ENCODE results near the gene PNMA8B. TPM values are rescaled to one million over a fixed set of nuclear protein-coding genes. Genes with fewer than 3 reads are reported as not detected.

Gene PNMA8B
- total RNA-seq, 1 experiment from 2014 or later: not detected

DNA sequence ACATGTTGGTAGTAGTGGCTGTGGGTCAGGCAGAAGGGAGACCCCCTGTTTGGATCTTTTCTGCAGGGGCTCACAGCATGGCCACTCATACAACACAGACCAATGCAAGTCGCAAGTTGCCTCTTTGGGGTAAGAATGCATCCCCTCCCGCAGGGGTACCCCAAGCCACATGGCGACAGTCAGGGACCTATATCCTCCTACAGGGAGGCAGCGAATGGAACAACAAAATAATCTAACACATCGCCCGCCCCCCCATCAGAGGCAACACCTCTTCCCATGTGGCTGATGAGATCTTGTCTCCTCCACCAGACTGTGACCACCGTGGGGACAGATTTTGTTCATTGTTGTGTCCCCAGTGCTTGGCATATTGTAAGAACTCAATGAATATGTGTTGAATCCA is 40.7 kb upstream of the PNMA8B start:
- ChIA-PET POLR2A (no interaction called here), CTCF (no interaction called here)
- Histone ChIP-seq H3K9me3 (ENCODE audit: control insufficient read depth, insufficient read depth, low read depth, low read length) (no peaks in the 10 kb centered on the region), H3K4me3 (ENCODE audit: low read depth in 2 of 2, low read length in 2 of 2) (no peak overlapping the region), H3K36me3 (ENCODE audit: control insufficient read depth, insufficient read depth, low read length) (no peaks in the 10 kb centered on the region), H3K27ac (ENCODE audit: low read length) (no peak overlapping the region), H3K4me1 (ENCODE audit: control insufficient read depth, insufficient read depth, low read length) (no peaks in the 10 kb centered on the region), H3K27me3 (ENCODE audit: control insufficient read depth, insufficient read depth, low read length) (no peaks in the 10 kb centered on the region)
- in situ Hi-C loops (cut with HindIII; ENCODE audit: low pct_unique_long_range_greater_than_20kb, low sequenced_read_pairs): no loop called here
- TF ChIP-seq SIN3A (IDR thresholded peaks at IDR 0.05; ENCODE audit: borderline replicate concordance, insufficient read depth, low read depth, low read length) (no peak), REST (IDR thresholded peaks at IDR 0.05; ENCODE audit: insufficient read depth in 1 of 2, low read depth in 2 of 2, low read length in 1 of 2) (no peak), TCF7L2 (IDR thresholded peaks at IDR 0.05; ENCODE audit: low read depth, low read length) (no peak), POLR2AphosphoS5 (IDR thresholded peaks at IDR 0.05; ENCODE audit: low read depth, low read length) (no peak), CTCF (IDR thresholded peaks at IDR 0.05) (no peak)
- intact Hi-C loops (cut with micrococcal nuclease; ENCODE audit: unreplicated experiment): no loop called here
- ATAC-seq: no peak
- DNase-seq (ENCODE audit: low read depth, low spot score): no peak
- BruUV-seq (replicated peaks): no TSS peak

DNA sequence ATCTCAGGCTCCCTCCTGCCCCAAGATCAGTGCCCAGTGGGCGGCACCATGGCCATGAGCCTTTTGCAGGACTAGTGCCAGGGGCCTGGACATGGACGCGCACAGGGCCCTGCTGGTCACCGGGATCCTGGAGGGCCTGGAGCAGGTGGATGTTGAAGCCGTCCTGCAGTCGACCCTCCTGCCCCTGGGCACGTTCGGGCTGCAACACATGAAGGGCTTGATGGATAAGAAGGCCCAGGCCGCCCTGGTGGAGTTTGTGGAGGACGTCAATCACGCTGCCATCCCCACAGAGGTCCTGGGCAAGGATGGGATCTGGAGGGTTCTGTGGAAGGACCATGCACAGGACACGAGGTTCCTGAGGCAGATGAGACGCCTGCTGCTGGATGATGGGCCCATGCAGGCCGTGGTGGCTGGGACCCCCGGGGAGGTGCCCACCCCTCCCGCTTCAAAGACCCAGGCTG is 38.0 kb upstream of the PNMA8B start:
- Histone ChIP-seq H3K27me3 (ENCODE audit: control insufficient read depth, insufficient read depth, low read length) (no peaks in the 10 kb centered on the region), H3K36me3 (ENCODE audit: control insufficient read depth, insufficient read depth, low read length) (no peaks in the 10 kb centered on the region), H3K9me3 (ENCODE audit: control insufficient read depth, insufficient read depth, low read depth, low read length) (no peaks in the 10 kb centered on the region), H3K27ac (ENCODE audit: low read length) (no peak overlapping the region), H3K4me3 (ENCODE audit: low read depth in 2 of 2, low read length in 2 of 2) (no peak overlapping the region), H3K4me1 (ENCODE audit: control insufficient read depth, insufficient read depth, low read length) (peaks cover 3% of the 10 kb centered on the region; the same call in 1 of the 2 replicates)
- no peak for DNase-seq (ENCODE audit: low read depth, low spot score)
- CTCF ChIA-PET: no interaction called here
- intact Hi-C loops (cut with micrococcal nuclease; ENCODE audit: unreplicated experiment): no loop called here
- no TSS peak for BruUV-seq (replicated peaks)
- ATAC-seq: no peak
- TF ChIP-seq TCF7L2 (IDR thresholded peaks at IDR 0.05; ENCODE audit: low read depth, low read length) (no peak), SIN3A (IDR thresholded peaks at IDR 0.05; ENCODE audit: borderline replicate concordance, insufficient read depth, low read depth, low read length) (no peak), CTCF (IDR thresholded peaks at IDR 0.05) (no peak), POLR2AphosphoS5 (IDR thresholded peaks at IDR 0.05; ENCODE audit: low read depth, low read length) (no peak), REST (IDR thresholded peaks at IDR 0.05; ENCODE audit: insufficient read depth in 1 of 2, low read depth in 2 of 2, low read length in 1 of 2) (no peak)
- in situ Hi-C loops (cut with HindIII; ENCODE audit: low pct_unique_long_range_greater_than_20kb, low sequenced_read_pairs): no loop called here
- POLR2A ChIA-PET: no interaction called here

Data from Panc1 (cell line).